Measurements from ENCODE around the gene FARP1.
A peak's percentile ranks its signal among the peaks of the same experiment; 100 is the strongest.
"Not testable (repeated sequence)": the region's sequence is repeated elsewhere in the genome, so short reads cannot be mapped to it uniquely, and the experiment has no call there.

FARP1 gene

DNA sequence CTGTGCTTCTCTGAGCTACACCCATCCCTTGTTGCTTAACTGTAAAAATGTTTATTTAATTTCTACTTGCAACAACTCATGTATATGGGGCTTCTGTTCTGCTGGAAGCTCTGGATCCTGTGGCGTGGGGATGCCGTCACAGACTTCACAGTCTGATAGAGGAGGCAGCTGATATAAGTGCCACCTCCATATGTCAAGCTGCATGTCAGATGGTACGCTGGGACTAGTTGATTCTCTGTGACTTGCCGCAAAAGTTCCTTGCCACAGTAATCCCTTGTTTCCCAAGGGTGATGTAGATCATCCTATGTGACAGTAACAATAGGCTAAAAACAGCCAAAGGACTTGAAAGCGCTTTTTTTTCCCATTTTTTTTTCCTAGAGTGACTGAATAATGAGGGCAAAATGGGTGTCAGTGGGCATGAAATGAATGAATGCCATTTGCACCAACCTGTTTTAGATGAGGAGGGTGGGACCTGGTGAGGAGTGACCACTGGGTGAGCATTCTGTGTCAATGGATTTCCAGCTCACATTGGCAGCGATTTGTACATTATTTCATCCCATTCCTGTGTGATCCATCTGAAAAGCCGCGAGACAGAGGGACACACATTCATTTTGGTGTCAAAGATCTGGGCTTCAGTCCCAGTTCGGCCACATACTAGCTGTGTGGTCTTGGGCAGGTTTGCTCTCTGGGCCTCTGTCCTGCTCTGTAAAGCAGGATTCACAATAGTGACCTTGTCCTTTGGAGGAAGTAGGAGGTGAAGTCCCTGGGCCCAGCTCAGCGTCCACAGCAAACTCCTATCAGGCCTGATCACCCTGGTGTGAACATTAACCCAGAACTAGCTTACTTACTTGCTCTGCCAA, 123.0 kb downstream of the FARP1 start:
- no peak for DNase-seq

DNA sequence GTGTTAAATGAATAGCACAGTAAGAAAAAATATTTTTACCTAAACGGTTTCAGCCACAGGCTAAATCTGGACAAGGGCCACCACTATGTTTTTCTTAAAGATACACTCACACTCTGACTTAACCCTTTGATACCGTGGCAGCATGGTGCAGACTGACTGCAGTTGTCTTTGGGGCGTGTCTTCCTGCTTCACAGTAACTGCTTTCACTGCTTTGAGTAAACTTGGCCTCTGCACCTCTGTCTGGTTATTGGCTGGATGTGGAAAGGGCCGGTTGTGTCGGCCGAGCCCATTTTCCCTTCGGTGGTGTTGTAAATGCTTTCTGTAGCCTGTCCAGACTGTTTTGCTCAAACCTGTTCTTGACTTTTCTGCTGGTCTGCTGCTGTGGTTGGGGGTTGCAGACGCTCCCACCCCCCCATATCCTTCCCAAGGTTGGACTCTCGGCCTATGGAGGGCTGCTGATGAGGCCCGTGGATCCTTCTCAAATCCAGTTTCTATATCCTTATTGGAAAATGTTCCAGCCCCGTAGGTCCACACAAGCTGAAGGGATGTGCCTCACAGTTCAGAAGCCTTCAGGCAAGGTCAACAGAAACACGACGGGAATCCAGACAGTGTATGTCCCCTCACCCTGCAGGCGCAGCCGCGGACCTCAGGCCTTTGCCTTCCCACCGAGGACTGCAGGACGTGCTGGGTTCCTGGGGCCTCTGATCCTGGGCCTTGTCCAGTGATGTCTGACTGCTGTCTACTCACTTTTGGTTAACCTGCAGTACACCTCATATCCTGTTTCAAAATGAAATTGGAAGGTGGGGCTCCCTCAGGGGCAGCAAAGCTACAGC, 124.4 kb downstream of the FARP1 start:
- no peak for DNase-seq

DNA sequence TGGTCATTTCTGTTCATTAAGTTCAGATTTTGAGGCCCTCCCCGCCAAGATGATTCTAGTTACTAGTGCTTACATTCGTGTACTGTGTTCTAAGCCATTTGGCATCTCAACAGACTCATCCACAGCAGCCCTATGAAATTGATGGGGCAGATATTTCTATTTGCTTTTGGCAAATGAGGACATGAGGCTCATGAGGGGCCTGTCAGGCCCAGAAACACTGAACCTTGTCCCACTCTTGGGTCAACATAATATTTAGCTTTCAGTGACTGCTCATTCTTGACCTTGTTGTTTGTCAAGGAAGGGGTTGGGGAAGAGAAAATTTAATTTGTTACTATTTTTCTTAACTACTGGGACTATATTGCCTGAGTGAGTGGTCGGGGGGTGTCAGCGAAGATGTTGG, 126.5 kb downstream of the FARP1 start:
- DNase-seq = no peak

DNA sequence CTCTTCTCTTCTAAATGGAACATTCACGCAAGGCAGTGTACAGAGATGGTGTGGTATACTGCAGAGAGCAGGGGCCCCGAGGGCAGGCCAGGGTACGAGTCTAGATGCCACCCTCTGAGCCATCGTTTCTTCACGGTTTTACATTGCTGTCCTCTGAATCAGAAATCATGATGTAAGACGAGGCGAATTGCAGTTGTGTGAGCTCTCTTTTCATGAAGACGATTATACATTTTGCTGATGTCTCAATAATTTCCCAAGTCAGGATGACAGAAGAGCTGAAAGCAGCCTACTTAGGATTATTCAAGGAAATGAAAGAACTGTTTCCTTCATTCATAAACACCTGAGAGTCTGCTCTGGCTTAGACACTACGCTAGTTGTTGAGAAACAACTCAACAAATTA, 127.9 kb downstream of the FARP1 start:
- no peak for DNase-seq

DNA sequence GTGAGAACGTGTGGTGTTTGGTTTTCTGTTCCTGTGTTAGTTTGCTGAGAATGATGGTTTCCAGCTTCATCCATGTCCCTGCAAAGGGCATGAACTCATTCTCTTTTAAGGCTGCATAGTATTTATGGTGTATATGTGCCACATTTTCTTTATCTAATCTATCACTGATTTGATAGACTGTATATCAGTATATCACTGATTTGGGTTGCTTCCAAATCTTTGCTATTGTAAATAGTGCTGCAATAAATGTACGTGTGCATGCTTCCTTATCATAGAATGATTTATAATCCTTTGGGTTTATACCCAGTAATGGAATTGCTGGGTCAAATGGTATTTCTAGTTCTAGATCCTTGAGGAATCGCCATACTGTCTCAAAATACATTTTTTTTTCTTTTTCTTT, 128.8 kb downstream of the FARP1 start:
- not testable (repeated sequence) for DNase-seq

DNA sequence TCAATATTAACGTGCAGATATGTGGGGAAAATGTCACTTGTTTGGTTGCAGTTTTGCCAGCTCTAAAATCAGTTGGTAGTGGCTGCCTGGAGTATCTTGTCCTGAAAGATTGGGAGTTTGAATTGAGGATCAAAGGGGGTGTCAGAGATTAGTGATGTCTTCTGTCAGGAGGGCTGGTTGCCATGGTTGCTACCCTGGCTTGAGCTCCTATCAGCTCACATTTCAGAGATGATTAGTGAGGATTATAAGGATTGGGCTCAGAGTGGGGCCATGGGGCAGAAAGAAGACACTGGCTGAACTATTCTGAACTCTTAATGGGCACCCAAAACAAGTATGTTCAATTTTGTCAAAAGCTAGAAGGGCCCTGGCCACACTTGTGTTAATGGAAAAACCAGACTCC, 129.7 kb downstream of the FARP1 start:
- no peak for DNase-seq

DNA sequence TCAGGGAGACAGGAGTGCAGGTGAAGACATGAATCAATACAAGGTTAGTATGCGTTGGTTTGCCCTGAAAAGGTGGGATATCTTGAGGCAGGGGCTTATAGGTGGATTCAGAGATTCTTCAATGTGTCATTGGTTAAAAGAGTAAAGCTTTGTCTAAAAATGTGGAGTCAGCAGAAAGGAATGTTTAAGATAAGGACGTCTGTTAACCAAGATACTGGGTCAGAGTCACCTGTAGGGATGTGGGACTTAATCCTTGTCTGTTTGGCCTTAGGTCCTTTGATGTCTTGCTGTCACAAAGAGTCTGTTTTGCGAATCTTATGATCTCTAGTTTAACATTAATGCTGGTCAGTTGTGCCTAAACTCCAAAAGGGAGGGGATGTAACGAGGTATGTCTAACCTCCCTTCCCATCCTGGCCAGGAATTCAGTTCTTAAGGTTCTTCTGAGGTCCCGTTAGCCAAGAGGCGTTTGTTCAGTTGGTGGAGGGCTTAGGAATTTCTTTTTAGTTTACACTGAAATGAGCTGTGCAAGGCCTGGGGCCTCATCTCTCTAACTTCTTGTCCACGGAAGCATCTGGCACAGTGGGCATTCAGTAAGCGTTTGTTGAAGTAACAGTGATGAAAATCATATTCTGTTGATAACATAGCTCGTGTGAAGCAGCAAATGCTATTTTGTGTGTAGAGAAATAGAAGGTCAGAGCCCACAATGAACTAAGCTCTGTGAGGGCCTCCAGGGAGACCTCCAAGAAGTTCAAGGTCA, 130.4 kb downstream of the FARP1 start:
- DNase-seq = no peak

DNA sequence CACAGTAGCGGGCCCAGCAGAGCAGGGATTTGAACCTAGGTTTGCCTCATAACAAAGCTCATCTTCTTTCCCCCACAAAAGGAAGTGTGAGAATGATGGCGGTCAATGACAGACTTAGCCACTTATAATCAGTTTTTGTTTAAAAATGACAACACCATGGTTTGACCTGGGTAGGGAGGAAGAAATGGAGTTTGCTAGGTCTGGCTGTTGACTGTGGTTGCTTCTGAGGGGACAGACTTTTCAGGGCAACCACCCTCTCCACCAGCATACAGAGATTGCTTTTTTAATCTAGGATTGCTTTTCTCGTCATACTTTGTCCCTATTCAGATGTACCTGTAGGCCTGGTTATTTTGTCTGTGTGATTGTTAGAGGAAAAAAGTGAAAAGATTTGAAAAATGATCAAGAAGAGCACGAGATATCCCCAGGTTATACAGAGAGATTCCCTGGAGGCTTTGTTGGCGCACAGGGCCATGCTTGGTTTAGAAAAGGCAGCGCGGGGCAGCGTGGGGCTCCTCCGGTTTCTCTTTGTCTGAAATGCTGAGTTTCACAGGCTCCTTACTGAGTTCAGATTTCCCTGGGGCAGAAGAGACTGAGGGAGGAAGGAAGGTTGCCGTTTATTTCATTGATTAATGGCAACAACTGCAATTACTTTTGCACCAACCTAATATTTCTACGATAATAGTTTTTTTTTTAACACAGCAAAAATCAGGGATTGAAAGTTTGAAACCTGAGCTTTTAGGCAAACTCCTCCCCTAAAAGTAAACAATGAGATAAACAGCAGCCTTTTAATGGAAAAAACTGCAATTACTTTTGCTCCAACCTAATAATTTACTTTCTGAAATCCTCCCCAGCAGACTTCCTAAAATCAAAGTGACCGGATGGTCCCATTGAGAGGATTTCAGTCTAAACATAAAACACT, 131.2 kb downstream of the FARP1 start:
- DNase-seq = no peak

DNA sequence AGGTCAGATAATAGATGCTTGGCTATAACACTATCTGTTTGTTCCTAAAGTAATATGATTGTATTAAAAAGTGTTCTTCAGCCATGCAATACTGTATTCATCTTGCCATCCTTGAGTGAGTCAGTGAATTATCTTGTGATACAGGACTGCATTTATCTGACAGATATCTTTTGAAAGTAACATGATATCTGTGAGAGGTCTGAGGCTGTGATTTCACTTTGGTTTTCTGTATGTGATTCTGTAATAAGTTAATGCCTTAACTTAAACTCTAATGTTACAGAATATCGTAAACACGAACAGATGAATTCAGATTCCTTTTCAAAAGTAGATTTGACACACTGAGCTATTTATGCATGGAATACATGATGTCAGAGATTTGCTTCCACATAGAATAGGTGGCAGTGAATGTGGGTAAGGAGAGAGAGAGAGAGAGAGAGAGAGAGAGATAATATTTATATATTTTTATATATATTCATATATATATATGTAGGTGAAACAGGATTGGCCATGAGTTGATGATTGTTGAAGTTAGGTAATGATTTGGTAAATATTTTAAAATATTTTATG, 132.1 kb downstream of the FARP1 start:
- DNase-seq = no peak

DNA sequence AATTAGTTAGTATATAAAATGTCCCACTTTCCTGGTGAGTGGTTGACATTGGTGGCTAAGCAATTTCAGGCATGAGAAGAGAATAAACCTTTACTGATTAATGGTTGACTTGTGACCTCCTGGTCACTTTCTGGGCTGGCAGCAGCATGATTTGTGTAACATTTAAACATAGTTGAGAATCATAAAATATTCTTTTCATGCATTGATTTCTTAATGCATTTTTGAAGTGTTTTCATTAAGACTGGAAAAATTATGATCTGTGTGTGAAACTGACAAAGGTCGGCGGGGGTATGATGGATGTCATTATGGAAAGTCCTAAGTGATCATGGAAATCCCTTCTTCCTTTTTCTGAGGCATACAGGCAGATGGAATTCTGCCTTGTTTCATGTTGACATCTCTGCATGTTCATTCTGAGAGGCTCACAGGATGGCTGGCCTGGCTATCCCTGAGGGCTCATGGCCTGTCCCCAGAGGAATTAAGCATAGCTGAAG, 132.8 kb downstream of the FARP1 start:
- no peak for DNase-seq

DNA sequence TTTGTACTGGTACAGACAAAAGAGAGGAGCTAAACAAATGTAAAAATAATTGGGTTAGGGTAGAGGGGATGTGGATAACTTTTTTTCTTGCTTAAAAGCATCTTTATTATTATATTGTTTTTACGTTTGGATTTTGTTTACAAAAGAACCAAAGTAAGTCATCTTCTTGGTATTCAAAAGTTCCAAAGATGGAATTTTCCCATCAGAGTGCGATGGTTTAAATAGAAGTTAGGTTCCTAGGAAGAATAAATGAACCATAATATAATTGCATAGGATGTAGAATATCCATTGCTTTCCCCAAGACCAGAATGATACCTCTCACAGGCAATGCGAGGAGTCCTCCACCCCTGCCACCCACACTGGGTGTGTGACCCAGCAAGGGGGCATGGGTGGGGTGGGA, 133.6 kb downstream of the FARP1 start:
- DNase-seq = no peak

DNA sequence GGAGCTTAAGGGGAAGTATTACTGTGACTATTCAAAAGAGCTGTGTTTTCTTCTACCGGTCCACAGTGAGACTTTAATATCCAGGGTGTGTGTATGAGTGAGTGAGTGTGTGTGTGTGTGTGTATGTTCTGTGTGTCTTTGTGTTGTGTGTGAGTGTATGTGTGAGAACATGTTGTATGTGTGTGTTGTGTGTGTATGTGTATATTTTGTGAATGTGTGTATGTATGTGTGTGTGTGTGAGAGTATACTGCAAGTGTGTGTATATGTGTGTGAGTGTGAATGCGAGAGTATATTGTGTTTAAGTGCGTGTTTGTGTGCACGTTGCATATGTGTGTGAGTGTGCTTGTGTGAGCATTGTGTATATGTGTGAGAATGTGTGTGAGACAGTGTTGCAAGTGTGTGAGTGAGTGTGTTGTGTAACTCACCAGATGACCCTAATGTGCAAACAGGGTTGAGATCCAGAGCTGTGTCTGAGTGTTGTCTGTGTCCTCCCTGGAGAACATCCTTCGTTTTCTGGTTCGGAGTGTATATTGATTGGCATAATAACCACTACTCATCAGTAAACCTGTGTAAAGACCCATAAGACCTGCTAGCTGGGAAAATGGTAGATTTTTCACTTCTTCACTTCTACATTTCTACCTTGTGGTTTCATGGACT, 135.3 kb downstream of the FARP1 start:
- DNase-seq = no peak

DNA sequence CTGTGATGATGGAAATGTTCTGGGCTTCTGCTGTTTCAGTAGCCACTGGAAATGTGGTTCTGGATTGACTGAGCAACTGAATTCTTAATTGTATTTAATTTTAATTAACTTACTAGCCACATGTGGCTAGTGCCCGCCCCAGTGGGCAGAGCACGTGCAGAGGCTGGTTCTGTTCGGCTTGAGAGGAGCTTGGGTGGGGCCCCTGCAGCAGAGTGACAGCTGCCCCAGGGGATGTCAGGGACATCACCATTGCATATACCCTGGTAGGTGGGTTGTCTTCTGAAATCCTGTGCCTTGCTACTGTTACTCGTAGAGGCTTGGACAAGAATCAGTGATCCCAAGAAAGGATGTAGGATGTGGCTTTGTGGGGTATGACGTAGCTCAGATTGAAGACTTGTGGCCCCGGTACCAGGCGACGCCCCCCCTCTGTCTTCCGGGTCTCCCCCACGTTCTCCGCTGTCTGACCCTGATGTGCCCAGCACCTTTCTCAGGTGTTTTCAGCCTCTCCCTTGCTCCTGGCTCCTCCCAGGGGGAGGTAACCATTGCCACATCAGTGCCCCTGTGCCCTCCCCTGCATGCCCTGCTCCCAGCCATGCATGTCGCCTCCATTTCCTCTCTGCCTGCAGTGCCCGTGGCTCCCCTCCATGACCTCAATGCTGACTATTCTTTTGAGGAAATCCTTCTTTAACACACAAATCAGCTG, 136.7 kb downstream of the FARP1 start:
- peak; percentile 24 for DNase-seq

DNA sequence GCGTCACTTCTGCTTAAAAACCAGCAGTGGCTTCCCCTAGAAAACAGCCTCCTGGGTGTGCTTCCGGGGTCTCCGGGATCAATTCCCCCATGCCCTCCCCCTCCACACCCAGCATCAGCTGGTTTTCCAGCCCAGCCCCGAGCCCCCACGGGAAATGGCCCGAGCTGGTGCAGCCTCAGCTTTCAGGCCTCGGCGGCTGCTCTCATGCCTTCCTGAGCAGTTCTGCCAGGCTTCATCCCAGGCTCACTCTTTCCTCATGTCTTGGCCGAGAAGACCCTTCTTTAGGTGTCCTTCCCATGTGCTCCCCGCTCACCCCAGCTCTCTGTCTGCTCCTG, 137.2 kb downstream of the FARP1 start:
- no peak for DNase-seq

DNA sequence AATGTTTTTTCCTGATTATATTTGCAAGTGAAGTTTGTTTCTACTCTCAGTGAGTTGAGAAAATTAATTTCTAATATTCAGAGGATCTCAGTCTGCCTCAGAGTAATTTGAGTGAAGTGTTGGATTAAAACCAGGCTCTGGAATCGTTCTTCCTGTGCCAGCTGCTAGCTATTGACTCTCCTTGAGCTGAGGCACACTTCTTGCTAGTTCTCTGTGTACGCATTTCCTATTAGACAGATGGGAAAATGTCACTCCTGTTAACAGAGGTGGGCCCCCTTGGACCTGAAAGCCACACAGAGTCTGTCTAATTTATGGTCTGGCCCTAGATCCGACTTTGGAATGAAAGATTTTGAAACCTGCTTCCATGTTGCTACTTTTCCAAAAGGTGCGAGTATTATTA, 141.8 kb downstream of the FARP1 start:
- DNase-seq = no peak

DNA sequence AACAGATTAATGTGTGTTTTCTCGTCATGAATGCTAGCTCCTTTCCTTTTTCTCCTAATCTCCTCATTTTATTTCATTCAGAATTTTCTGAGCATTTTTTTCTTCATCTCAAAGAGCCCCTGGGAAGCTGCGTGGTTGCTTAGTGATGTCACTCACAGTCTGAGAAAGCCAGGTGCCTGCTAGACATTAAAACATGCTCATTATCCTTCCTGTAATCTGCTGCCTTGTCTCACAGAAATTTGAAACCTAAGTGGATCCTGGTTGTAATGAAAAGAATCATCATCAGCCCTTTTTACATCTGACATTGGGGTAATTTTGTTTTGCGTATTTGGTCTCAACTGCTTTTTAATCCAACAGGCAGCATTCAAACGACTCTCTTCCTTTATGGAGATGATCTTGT, 142.4 kb downstream of the FARP1 start:
- DNase-seq = no peak

DNA sequence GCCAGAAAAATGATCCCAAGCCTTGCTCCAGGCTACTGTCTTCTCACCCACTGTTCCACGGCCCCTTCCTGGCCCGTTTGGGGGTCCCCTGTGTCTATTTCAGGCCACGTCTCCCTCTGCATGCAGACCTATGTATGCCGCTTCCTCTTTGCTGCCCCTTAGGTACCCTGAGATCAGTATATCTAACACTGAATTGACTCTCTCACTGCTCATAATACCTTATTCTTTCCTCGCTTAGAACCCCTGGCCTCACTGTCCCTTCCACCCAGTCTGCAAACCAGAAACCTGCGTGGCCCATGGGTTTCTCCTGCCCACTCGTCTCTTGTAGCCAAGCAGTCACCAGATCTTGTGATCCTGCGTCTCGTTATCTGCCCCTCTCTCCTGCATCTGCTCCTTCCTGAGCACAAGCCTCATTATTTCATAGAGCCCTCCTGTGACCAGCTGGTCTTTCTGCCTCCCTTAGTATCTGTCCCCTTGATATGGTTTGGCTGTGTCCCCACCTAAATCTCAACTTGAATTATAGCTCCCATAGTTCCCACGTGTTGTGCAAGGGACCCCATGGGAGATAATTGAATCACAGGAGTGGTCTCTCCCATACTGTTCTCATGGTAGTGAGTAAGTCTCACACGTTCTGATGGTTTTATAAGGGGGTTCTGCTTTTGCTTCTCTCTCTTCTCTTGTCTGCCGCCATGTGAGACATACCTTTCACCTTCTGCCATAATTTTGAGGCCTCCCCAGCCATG, 143.1 kb downstream of the FARP1 start:
- DNase-seq = no peak

DNA sequence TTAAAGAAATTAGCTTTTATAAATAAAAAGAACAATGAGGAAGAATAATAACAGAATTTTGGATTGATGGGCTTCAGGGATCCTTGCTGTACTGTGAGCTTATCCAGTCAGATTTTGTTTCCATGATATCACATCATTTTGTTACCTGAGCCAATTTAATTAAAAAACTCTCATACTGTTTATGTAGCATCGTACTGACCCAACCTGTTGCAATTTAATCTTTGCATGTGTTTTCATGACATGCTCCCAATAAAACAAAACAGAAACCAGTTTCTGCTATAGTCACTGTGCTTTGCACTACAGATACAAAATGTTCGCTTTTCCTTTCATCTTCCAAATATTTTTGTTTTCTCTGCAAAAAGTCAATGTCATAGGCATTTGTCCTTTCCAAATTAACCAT, 143.9 kb downstream of the FARP1 start:
- DNase-seq = no peak

DNA sequence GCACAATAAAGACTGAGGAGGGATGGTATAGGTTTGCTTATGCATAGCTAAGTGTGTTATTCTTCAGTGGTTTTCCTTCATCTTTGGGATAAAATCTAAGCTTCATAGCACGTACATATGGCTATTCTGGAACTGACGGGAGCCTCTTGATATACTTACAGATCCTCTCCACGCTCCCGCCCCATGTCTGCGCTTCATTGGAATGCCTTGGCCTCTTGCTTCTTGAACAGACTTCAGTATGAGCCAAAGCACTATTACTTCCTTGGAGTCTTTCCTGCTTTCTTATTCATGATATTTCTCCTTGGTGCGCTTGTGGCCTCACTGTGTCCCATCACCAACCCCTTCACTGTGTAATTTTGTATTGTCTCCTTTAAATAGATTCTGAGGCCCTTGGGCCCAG, 145.3 kb downstream of the FARP1 start:
- DNase-seq = no peak

DNA sequence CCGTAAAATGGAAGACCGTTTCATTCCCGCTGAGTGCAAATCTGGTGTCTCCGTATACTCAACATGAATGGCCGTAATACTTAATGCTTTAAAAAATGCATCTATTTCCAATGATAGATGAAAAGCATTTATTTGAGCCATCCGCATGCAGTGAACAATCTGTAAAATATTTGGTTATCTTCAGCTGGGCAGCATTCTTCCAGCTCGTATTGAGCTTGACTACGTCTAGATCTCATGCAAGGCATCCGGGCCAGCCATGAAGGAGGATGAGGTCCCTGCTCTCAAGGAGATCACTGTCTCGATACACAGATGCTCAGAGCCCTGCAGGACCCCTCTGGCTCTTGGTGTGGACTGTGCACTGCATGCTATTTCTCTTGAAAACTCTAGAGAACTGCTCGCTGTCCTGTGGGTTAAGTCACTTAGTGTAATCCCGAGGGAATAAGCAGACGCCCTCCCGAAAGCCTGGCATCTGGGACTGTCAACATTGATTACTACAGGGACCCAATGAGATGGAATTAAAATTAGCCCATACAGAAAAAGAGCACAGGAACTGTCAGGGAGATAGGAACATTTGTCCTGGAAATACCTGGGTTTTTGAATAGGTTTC, 146.5 kb downstream of the FARP1 start:
- DNase-seq = no peak
